Activated CD8-positive, alpha-beta memory T cell treated with anti-CD3 and anti-CD28 coated beads, Interleukin-2, amount 50 U/mL, for 1 hour (primary cell): ENCODE measurements around the gene OR7G1.

Experiments
- DNase-seq: peaks from one replicate; pipeline ENCODE4 v3.0.0-alpha.2; 2020; ENCODE audit errors: extremely low read depth

The OR7G1 gene

GRCh38 chr19:9115307-9115813 is at the start of gene OR7G1:
Gene OR7G1, minus strand, starts transcription at chr19:9115763. Its CDS starts 0 bp downstream, at chr19:9115763.
- DNase-seq = no peak

GRCh38 chr19:9165261-9165660 is 49.7 kb upstream of the OR7G1 start:
- DNase-seq = no peak

- DNase-seq = no peak
These were observed 45.9 kb upstream of the OR7G1 start for GRCh38 chr19:9161427-9161826.

DNA sequence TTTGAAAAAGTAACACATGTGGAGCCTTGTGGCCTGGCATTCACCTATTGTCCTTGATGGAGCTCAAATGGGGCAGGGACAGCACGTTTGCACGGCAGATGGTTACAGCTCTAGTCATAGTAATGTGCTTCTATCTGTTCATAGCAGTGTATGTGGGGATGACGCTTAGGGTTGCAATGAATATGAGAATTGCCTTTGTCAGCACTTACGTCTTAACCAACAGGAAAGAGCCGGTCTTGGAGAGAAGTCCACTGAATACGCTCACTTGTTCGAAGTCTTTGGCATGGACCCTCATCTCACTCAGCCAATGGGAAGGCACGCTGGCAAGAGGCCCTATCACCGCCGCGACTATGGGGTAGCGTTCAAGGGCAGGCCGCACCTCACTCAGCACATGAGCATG is 44.3 kb upstream of the OR7G1 start:
- DNase-seq = no peak

DNA sequence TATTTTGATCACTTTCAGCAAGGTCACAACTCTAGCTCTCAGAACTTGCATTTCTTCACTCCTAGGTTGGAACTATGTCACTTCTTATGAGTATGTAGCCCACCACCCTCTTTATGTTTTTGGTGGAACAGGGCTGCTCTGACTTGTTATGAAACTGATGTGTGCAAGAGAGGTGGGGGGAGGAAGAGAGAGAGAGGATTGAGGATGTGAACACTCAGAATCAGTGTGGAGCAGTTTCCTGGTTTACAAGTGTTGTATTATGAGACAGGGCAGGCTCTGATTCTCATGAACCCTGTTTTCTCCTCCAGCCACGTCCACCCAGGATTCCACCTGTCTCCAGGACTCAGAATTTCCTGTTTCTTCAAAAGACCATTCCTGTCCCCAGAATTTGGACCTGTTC is 40.7 kb upstream of the OR7G1 start:
- DNase-seq = no peak

- no peak for DNase-seq
These were observed 40.0 kb upstream of the OR7G1 start for GRCh38 chr19:9155591-9155990.

DNA sequence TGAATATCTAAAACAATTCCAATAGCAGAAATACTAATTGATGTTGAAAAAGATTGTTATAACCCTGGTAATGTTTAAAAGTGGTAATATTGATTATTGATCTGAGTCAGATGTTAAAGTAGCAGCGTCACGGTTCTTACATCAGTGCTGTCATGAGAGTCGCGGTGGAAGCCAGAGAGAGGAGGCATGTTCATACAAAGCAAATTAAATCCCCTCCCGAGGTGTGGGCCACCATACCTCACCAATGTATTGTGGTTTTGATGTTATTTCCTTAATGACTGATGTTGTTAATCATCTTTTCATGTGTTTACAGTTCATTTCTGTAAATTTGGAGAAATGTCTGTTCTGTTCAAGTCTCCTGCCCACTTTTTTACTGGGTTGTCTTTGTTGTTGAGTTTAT is 35.8 kb upstream of the OR7G1 start:
- DNase-seq = no peak

GRCh38 chr19:9150650-9151049 is 35.1 kb upstream of the OR7G1 start:
- no peak for DNase-seq

DNA sequence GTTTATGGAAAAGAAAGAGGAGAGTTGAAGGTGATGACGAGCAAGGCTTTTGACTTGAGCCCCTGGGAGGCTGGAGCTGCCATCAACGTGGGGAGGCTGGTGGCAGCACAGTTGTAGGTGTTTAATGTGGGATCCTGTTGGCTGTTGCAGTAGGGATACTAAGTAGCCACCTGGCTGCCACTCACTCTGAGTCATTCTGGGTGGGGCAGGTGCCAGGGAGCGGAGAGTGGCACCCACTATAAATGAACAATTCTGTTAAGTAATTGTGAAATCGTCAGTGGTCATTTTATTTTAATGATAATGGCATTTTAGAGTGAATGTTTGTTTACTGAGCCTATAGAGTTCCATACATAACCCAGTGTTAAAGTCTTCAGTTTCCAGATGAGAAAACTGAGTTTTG is 34.4 kb upstream of the OR7G1 start:
- DNase-seq = no peak

DNA sequence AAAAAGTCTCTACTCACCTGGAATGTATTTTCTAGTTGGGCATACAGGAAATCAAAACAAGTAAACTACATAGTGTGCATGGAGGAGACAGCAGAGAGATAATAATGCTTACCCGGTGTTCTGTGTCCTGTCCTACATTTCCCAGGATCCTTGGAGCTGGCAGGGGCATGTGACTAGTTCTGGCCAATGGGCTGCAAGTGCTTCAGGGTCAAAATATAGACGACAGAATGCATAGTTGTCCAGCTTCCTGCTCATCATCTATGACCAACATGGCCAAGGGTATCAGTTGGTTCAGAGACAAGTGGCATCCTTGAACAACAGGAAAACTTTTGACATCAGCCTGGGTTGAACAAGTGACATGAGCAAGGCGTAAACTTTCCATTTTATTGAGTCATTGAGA is 33.1 kb upstream of the OR7G1 start:
- no peak for DNase-seq

- no peak for DNase-seq
These were observed 31.3 kb upstream of the OR7G1 start for GRCh38 chr19:9146882-9147281.

GRCh38 chr19:9144920-9145319 is 29.4 kb upstream of the OR7G1 start:
- no peak for DNase-seq

GRCh38 chr19:9140159-9140874 is 24.8 kb upstream of the OR7G1 start, which contains the start of gene ZNF317:
Gene ZNF317, plus strand, starts transcription at chr19:9140397. Its CDS starts 15,620 bp downstream, at chr19:9156017.
- peak; percentile 85 for DNase-seq

GRCh38 chr19:9139609-9140158 is 24.1 kb upstream of the OR7G1 start:
- no peak for DNase-seq

- DNase-seq = no peak
These were observed 16.9 kb upstream of the OR7G1 start for GRCh38 chr19:9132422-9132821.

GRCh38 chr19:9130965-9131364 is 15.4 kb upstream of the OR7G1 start:
- no peak for DNase-seq

DNA sequence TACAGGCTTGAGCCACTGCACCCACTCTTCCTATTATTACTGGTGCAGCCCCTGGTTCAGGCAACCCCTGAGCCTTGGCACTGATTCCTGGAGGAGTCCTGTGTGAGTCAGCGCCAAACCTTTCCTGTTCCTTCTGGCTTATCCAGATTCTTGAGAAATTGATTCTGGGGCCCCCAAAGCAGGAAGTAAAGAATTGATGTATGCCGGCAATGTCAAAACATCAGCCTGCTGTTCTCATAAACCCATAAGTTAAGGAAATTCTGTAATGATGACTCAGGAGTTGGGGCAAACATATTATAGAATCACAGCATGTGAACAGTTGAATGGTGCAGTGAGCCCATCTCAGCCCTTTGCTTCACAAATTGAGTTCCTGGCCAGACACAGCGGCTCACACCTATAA is 12.6 kb upstream of the OR7G1 start:
- no peak for DNase-seq

DNA sequence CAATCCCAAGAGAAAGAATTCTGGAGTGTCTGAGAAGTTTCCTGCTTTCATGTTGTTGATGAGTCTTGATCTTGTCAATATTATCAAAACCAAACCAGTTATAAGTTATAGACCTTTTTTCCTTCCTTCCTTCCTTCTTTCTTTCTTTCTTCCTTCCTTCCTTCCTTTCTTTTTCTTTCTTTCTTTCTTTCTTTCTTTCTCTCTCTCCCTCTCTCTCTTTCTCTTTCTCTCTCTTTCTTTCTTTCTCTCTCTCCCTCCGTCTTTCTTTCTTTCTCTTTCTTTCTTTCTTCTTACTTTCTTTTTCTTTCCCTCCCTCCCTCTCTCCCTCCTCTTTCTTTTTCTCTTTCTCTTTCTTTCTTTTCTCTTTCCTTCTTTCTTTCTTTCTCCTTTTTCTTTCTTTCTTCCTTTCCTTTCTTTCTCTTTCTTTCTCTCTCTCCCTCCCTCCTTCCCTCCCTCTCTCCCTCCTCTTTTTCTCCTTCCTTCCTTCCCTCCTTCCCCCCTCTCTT is 11.4 kb upstream of the OR7G1 start, which contains the start of gene OR7G3:
OR7G3 (minus strand) TSS at position 51 of the 506 bp plus-strand sequence; CDS start at position 51, 0 bp downstream.
- no peak for DNase-seq

DNA sequence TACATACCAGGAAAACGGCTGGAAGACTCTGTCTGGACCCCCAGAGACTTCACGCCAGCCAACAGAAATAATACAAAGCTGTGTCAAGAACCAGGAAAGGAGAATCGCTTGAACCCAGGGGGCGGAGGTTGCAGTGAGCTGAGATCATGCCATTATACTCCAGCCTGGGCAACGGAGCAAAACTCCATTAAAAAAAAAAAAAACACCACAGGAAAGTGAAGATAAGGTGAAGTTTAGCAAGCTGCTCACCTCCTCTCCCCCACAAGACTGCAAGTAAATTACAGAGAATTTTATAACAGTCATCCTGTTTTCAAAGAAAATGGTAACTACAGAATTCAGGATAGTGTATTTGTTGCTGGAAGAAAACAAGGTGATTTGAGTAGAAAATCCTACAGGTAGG is 984 bp upstream of the OR7G1 start:
- no peak for DNase-seq

DNA sequence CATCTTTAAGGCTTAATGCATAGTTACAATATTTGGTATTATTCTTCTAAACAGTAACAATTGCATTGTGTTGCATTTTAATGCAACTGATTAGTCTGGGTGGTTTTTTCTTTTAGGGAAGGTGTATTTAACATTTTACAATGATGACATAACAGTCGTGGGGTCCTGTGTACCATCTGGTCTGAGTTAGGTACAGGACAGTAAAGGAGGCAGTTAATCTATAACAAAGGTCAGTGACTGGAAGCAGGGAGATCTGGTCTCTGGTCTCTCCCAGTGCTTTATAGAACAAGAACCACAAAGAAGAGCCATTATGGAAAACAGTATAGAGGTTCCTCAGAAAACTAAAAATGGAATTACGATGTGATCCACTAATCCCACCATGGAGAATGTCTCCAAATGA is 5.6 kb downstream of the OR7G1 start:
- no peak for DNase-seq

- no peak for DNase-seq
These were observed 8.2 kb downstream of the OR7G1 start, which contains the start of gene OR7G2 for GRCh38 chr19:9107375-9107774. Gene OR7G2, minus strand, starts transcription at chr19:9107475. Its CDS starts 4,232 bp downstream, at chr19:9103243.

GRCh38 chr19:9086761-9087160 is 28.8 kb downstream of the OR7G1 start, which contains the start of gene OR1M1:
Gene OR1M1, plus strand, starts transcription at chr19:9087061. Its CDS starts 6,184 bp downstream, at chr19:9093245.
- DNase-seq = no peak

DNA sequence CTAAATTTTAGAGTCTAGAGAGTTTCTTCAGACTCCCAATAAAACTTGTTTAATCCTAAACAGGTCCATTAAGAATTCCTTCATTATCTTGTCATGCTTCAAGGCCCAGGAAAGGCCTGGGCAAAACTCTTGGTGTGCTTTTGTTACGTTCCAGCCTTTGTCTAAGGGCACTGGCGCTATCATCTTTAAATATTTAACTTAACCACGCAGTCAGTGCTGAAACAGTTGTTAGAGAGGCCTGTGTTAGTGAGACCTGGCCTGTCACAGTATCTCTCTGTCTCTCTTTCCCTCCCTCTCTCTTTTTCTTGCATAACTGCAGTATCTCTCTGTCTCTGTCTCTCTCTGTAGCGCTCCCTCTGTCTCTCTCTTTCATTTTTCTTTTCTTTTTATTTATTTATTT is 36.9 kb downstream of the OR7G1 start:
- DNase-seq = no peak
